OCI-LY3 (cell line): Measurements from ENCODE around the gene WSB1.

Experiments used
- CTCF ChIP-seq: fragments of 200-600, 300-600 bp; sonication (generic); IDR thresholded peaks from 2 replicates; pipeline ENCODE4 v1.5.1; 2014; ENCODE audit warnings: antibody characterized with exemption, low read length, low read depth
- EZH2phosphoT487 ChIP-seq: fragments of 200-600 bp; shearing (Covaris generic); IDR thresholded peaks from 2 replicates; pipeline ENCODE4 v1.6.1; 2018; ENCODE audit warnings: antibody characterized with exemption, mixed run types, low read depth

GRCh38 chr17:27343294-27343693 lies 49.4 kb downstream of the WSB1 start:
- TF ChIP-seq CTCF: no peak
- no peak for TF ChIP-seq EZH2phosphoT487
